HG03354 (cell line): ENCODE data around the gene SIN3B.
"Not testable (repeated sequence)": the region's sequence is repeated elsewhere in the genome, so short reads cannot be mapped to it uniquely, and the experiment has no call there.

ENCODE experiments used
- ATAC-seq: cut with Tn5 transposase; IDR thresholded peaks from one replicate; pipeline ENCODE4 v1.9.1; 2021; ENCODE audit warnings: mild to moderate bottlenecking; ENCODE audit not compliant: unreplicated experiment, poor library complexity, severe bottlenecking

The SIN3B gene

DNA sequence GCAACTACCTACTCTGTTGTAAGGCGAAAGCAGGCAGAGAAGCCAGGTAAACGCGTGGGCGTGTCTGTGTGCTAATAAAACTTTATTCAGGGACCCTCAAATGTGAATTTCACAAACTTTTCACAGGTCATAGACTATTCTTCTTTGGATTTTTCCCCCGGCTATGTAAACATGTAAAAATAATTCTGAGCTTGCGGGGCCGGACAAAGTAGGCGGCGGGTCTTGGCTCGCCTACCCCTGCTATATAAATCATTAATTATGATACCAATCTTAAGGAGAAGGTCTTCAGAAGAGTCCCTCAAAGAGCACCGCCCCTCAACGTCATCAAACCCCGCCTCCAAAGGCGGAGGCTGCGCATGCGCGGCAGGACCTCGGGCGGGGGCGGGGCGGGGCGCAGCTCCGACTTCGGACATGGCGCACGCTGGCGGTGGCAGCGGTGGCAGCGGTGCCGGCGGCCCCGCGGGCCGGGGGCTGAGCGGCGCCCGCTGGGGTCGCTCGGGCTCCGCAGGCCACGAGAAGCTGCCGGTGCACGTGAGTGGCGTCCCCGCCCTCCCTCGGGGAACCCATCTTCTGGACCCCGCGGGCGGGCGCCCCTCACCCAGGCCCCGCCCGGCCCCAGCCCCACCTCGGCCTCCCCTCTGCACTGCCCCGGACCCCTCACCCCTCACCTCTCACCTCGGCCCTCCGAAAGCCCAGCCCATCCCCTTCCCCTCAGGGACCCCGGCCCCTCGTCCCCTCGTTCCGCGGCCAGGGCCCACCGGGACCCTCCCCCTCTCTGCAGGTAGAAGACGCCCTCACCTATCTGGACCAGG, at the start of gene SIN3B:
TSS of gene SIN3B (plus strand) at position 389 of the 812 bp plus-strand sequence. CDS start at position 412, 23 bp downstream.
- ATAC-seq, result peak; percentile 80

DNA sequence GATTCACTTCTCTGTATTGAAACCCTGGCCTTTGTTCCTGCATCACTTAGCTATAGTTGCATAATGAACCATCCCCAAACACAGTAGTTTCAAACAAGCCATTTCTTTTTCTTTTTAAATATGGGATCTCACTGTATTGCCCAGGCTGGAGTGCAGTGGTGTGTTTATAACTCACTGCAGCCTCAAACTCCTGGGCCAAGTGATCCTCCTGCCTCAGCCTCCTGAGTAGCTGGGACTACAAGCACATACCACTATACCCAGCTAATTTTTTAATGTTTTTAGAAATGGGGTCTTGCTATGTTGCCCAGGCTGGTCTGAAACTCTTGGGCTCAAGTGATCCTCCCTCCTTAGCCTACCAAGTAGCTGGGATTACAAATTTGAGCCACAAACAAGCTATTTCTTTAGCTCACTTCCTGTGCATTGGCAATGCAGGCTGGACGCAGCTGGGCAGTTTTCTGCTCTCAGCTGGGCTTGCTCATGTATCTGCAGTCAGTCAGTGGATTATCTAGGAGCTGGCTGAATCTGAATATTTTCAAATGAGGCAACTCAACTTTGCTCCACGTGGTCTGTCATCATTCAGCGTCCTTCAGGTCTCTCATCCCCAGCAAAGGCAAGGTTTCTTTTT, 49.5 kb upstream of the SIN3B start:
- no peak for ATAC-seq

GRCh38 chr19:16782719-16783118, 46.5 kb upstream of the SIN3B start:
- ATAC-seq, result no peak

- no peak for ATAC-seq
These were observed 40.7 kb upstream of the SIN3B start for GRCh38 chr19:16788479-16788878.

- ATAC-seq, result no peak
These were observed 40.0 kb upstream of the SIN3B start for GRCh38 chr19:16789238-16789637.

DNA sequence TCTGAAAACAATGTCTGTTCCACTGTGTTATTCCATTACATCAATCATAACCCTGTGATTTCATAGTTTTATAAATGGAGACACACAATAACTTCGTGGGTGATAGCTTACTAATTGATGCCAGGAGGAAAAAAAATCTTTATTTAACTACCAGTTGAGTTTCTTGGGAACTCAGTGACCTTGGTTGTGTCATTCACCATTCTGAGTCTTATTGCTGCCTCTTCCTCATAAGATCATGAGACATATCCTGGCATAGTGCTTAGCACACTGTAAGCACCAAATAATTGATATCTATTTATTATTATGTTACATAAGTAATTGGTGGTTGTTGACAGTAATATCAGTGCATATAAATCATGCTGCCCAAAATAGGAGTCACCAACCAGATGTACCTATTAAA, 39.1 kb upstream of the SIN3B start:
- ATAC-seq, result no peak

- no peak for ATAC-seq
These were observed 37.3 kb upstream of the SIN3B start for GRCh38 chr19:16791942-16792341.

DNA sequence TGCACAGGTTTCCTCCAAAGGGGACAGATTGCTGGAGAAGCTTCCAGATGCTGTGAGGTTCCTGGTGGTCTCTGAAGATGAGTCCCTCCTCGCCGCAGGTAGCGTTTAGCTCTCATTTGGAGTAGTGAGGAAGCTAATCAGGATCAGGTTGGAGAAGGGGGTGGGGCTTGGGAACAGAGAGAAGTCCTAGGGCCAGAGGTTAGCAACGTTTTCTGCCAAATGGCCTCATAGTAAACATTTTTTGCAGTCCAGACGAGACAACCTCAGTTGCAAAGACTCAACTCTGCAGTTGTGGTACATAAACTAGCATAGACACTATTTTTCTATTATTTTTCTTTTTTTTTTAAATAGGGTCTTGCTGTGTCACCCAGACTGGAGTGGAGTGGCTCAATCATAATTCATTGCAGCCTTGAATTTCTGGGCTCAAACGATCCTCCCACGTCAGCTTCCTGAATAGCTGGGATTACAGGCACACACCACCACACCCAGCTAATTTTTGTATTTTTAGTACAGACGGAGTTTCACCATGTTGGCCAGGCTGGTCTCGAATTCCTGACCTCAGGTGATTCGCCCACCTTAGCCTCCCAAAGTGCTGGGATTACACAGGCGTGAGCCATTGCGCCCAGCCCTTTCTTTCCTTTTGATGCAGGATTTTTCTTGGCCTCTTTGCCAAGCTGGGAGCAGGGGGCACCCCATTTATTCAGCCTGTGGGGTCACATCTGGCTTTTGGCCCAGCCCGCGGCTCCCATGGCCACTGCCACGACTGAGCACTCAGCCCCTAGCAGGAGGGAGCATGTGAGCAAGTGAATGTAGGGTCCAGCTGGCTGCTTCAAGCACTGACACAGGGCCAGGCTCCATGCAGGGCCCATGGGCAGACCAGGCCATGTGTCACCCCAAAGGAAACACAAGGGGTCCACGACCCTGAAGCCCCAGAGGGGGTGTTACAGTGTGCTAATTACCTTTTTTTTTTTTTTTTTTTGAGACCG, 34.4 kb upstream of the SIN3B start:
- ATAC-seq, result no peak

DNA sequence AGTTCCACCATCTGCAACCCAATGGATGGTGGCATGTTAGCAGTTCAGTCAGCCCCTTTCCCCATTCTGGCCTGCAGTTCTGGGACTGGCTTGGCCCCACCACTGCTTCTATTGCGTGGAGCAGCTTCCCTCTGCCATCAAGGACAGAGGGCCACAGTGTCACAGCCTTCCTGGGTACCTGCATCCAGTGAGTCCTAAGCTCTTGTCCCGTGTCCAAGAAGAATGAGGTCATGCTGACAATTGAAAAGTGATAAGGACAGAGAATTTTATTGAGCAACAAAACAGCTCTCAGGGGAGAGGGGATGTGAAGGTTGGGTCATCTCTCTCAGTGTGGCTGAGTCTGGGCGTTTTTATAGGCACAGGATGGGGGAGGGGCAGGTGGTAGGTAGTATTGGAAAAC, 33.5 kb upstream of the SIN3B start:
- ATAC-seq, result no peak

GRCh38 chr19:16797876-16798275, 31.3 kb upstream of the SIN3B start:
- no peak for ATAC-seq

GRCh38 chr19:16798326-16798725, 30.9 kb upstream of the SIN3B start:
- ATAC-seq, result not testable (repeated sequence)

GRCh38 chr19:16799740-16800139, 29.5 kb upstream of the SIN3B start:
- ATAC-seq, result no peak

- no peak for ATAC-seq
These were observed 27.6 kb upstream of the SIN3B start for GRCh38 chr19:16801600-16802013.

DNA sequence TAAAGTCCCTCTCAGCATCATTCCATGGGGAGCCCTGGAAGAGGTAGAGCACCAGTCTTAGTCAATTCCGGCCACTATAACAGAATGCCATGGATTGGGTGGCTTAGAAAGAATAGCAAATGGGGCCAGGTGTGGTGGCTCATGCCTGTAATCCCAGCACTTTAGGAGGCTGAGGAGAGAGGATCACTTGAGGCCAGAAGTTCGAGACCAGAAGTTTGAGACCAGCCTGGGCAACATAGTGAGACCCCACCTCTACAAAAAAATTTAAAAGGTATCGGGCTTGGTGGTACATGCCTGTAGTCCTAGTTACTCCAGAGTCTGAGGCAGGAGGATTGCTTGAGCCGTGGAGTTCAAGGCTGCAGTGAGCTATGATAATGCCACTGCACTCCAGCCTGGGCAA, 25.0 kb upstream of the SIN3B start:
- ATAC-seq, result no peak

DNA sequence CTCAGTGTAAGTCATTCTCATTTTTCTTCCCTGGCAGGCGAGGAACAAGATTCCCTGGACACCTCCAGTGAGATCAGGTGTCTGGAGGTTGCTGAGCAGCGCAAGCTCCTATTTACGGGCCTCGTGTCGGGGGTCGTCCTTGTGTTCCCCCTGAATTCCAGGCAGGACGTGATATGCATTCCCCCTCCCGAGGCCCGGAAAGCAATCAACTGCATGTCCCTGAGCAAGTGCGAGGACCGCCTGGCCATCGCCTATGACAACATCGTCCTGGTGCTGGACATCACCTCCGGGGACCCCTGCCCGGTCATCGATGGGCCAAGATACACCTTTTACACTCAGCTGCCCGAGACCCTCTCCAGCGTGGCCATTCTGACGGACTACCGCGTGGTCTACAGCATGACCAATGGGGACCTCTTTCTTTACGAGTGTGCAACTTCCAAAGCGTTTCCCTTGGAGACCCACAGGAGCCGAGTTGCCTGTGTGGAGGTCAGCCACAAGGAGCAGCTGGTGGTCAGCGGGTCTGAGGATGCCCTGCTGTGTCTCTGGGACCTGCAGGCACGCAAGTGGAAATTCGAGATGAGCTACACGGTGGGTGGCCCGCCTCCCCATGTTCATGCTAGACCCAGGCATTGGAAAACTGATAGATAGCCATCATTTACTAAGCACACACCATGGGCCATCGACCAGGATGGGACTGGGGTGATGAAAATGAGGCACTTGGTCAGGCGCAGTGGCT, 21.5 kb upstream of the SIN3B start:
- no peak for ATAC-seq

DNA sequence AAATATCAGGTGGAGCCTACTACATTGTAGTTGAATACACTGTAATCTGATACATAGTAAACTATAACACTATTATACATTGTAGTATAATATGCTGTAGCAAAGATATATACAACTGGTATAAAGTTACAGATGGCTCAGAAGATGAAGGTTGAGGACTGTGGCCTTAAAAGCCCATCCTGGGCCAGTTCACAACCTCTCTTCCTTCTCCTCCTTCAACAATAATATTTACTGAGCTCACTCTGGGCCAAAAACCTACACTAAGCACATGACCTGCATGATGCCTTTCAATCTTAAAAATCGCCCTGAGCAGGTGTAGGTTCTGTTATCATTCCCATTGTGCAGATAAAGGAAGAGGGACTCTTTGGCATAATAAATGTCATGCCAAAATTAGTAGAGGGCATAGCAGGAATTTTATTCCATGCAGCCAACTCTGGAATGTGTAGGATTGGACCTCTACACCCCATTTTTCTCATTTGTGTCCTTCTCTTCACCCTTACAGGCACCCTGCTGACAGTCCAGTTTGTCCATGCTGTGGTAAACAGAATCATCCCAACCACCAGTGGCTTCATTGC, 14.6 kb upstream of the SIN3B start:
- no peak for ATAC-seq

GRCh38 chr19:16820056-16820455, 9.1 kb upstream of the SIN3B start:
- ATAC-seq, result no peak

- no peak for ATAC-seq
These were observed 8.1 kb upstream of the SIN3B start for GRCh38 chr19:16821081-16821480.

- ATAC-seq, result no peak
These were observed 6.5 kb upstream of the SIN3B start for GRCh38 chr19:16822648-16823047.
